K562 (cell line): Measurements from ENCODE around the gene PUDP. TPM values are rescaled to one million over a fixed set of nuclear protein-coding genes. Genes with fewer than 3 reads are reported as not detected.

ENCODE experiments used
- ATAC-seq: fragments of 200-7000 bp; cut with Tn5 transposase; 3 replicates; pipeline ENCODE4 v1.9.1; 2020; ENCODE audit warnings: moderate library complexity
- BruUV-seq: library from RNA; stranded (reverse); fragments of 400-500 nt; replicated peaks from 2 replicates; lab custom pipeline; 2021; lab: Mats Ljungman, UMichigan
- CTCF ChIA-PET: fragments of 300-600 bp; formaldehyde crosslinking; extraction: SDS; loops from one replicate; lab custom pipeline; 2021; ENCODE audit warnings: low intra/inter-chr PET ratio; lab: Yijun Ruan, JAX
- POLR2A ChIA-PET: fragments of 300-600, 350-650 bp; sonication (Branson Sonifier 250); formaldehyde crosslinking; extraction: SDS; loops from one replicate; lab custom pipeline; 2021; ENCODE audit warnings: antibody characterized with exemption, inconsistent platforms; lab: Yijun Ruan, JAX
- DNase-seq, 4 experiments: peaks; one replicate each; pipeline versions ENCODE4 v3.0.0 to v3.0.0-alpha.2; 2011 to 2018; ENCODE audit warnings: low spot score in 3 of 4, mixed read lengths in 3 of 4; ENCODE audit errors: extremely low read depth in 1 of 4
- FAIRE-seq: peaks from 2 replicates; lab custom pipeline; 2011; peaks lifted over from hg19 to GRCh38; lab: Jason Lieb, UNC
- H2AFZ ChIP-seq: 2 replicates; pipeline ENCODE4 v1.6.0; 2011; ENCODE audit warnings: low read depth, low read length, control low read depth, inconsistent platforms
- H3K27ac ChIP-seq: fragments of 200-600 bp; 3 replicates; pipeline ENCODE4 v1.8.0; 2011; ENCODE audit warnings: low read depth, mild to moderate bottlenecking, control low read depth, inconsistent platforms, low read length, moderate library complexity, mixed read lengths; ENCODE audit errors: extremely low read depth
- H3K27me3 ChIP-seq, 2 experiments: fragments of 300-600 bp in 1 of 2; 2 replicates in 1 of 2; 3 replicates in 1 of 2; pipeline versions ENCODE4 v1.6.0 to v1.8.0; 2011; ENCODE audit warnings: inconsistent platforms in 2 of 2, low read length in 2 of 2, mild to moderate bottlenecking in 1 of 2, mixed read lengths in 1 of 2, moderate library complexity in 1 of 2; ENCODE audit not compliant: control insufficient read depth in 2 of 2, insufficient read depth in 2 of 2
- H3K36me3 ChIP-seq: fragments of 300-600 bp; 3 replicates; pipeline ENCODE4 v1.8.0; 2011; ENCODE audit warnings: mild to moderate bottlenecking, low read length, inconsistent platforms; ENCODE audit not compliant: control insufficient read depth, insufficient read depth
- H3K4me1 ChIP-seq, 2 experiments: fragments of 200-600 bp in 1 of 2; replicated peaks in 1 of 2; 2 replicates in 1 of 2; 3 replicates in 1 of 2; pipeline versions ENCODE4 v1.5.1 to v1.8.0; 2011; ENCODE audit warnings: inconsistent platforms in 2 of 2, low read length in 2 of 2, mild to moderate bottlenecking in 1 of 2, mixed read lengths in 1 of 2, moderate library complexity in 1 of 2; ENCODE audit not compliant: control insufficient read depth in 2 of 2, insufficient read depth in 2 of 2
- H3K4me2 ChIP-seq: 2 replicates; pipeline ENCODE4 v1.6.1; 2011; ENCODE audit warnings: low read length, control low read depth, inconsistent platforms, mixed read lengths; ENCODE audit not compliant: insufficient read depth
- H3K4me3 ChIP-seq: fragments of 200-600 bp; sonication (generic), shearing (Covaris generic); 2 replicates; pipeline ENCODE4 v1.5.1; 2016; ENCODE audit warnings: control low read depth, inconsistent platforms
- H3K79me2 ChIP-seq: fragments of 200-600 bp; 3 replicates; pipeline ENCODE4 v1.8.0; 2011; ENCODE audit warnings: low read length, inconsistent platforms; ENCODE audit not compliant: control insufficient read depth, insufficient read depth
- H3K9ac ChIP-seq, 2 experiments: 2 replicates each; pipeline versions ENCODE4 v1.6.0 to v1.6.1; 2011; ENCODE audit warnings: low read depth in 2 of 2, low read length in 2 of 2, control low read depth in 1 of 2, inconsistent platforms in 1 of 2, mild to moderate bottlenecking in 1 of 2, mixed read lengths in 1 of 2; ENCODE audit not compliant: insufficient read depth in 1 of 2
- H3K9me1 ChIP-seq: one replicate; pipeline ENCODE4 v1.6.0; 2011; ENCODE audit warnings: inconsistent platforms, mild to moderate bottlenecking, low read length, moderate library complexity; ENCODE audit not compliant: control insufficient read depth, insufficient read depth
- H3K9me3 ChIP-seq: replicated peaks from 2 replicates; pipeline ENCODE4 v1.5.1; 2011; ENCODE audit warnings: low read depth, low read length, inconsistent platforms; ENCODE audit not compliant: control insufficient read depth, insufficient read depth
- H4K20me1 ChIP-seq: replicated peaks from 2 replicates; pipeline ENCODE4 v1.6.1; 2011; ENCODE audit warnings: low read length, inconsistent platforms, mixed read lengths; ENCODE audit not compliant: control insufficient read depth, insufficient read depth
- ARID4B ChIP-seq: sonication (generic); formaldehyde crosslinking; IDR thresholded peaks from 2 replicates; pipeline ENCODE4 v1.8.0; 2022; ENCODE audit warnings: mild to moderate bottlenecking, missing genetic modification reagents
- CREM ChIP-seq: IDR thresholded peaks from 2 replicates; pipeline ENCODE4 v1.6.1; 2014; ENCODE audit warnings: antibody characterized with exemption, low read depth
- HMG20A ChIP-seq: fragments of 450-650 bp; formaldehyde crosslinking; conservative IDR thresholded peaks from 2 replicates; pipeline ENCODE4 v1.4.0; 2020; ENCODE audit warnings: mild to moderate bottlenecking, mixed read lengths
- NRF1 ChIP-seq, 2 experiments: fragments of 450-650 bp; IDR thresholded peaks in 1 of 2; conservative IDR thresholded peaks in 1 of 2; 2 replicates each; pipeline ENCODE4 v1.6.1; 2014; ENCODE audit warnings: mild to moderate bottlenecking in 2 of 2
- ZFPM2 ChIP-seq: fragments of 250-450 bp; sonication (Bioruptor Pico); IDR thresholded peaks from 2 replicates; pipeline ENCODE4 v1.5.1; 2022; ENCODE audit warnings: mild to moderate bottlenecking
- WGBS: fragments of 100-300 bp; shearing (Covaris generic); methylation state at CpG from one replicate; pipeline ENCODE4 v1.1.6; 2016; ENCODE audit warnings: low coverage, mixed read lengths; ENCODE audit not compliant: insufficient coverage; ENCODE audit errors: missing lambda C conversion rate; 5-methylcytosine and 5-hydroxymethylcytosine counted together
- in situ Hi-C: fragments of 300-500 bp; cut with MboI; formaldehyde crosslinking; loops from 4 replicates; pipeline ENCODE4 v1.15.0; 2018; ENCODE audit warnings: inconsistent platforms, mixed read lengths
- intact Hi-C: fragments of 100-400 bp; cut with micrococcal nuclease; formaldehyde crosslinking; loops from 2 replicates; pipeline ENCODE4 v1.14.2; 2022
- polyA plus RNA-seq, 8 experiments: library from polyadenylated mRNA; depleted of rRNA in 4 of 8; stranded (reverse) in 5 of 8; unstranded in 3 of 8; fragments of >200 nt; fragmentation: Nextera tagmentation in 2 of 8; fragmentation: Illumina TruSeq in 1 of 8; extraction: Ambion mirVana in 2 of 8; extraction: Trizol in 1 of 8; gene quantifications; 2 replicates each; pipeline versions ENCODE4 v1.2.1 to v1.2.3, GENCODE V29; 2011 to 2014; ENCODE audit warnings: inconsistent platforms in 1 of 8, missing spikeins in 1 of 8
- total RNA-seq, 7 experiments: library from RNA; depleted of rRNA in 6 of 7; stranded (reverse); fragments of >200 nt in 6 of 7; fragmentation: Illumina TruSeq in 2 of 7; extraction: Trizol in 2 of 7; gene quantifications; 2 replicates each; pipeline versions ENCODE4 v1.2.1 to v1.2.3, GENCODE V29; 2011 to 2021; ENCODE audit warnings: low replicate concordance in 1 of 7

PUDP gene
- total and polyA plus RNA-seq, 9 of the 15 experiments (the other 6 are each of a cell fraction or from before 2014, with no cell fraction given) = 13.6 to 63.0 (median 29.2) TPM

GRCh38 chrX:7059214-7059838 lies 88.6 kb downstream of the PUDP start:
- ATAC-seq = no peak
- TF ChIP-seq CREM (no peak), ZFPM2 (CRISPR knock-in tag) (no peak), ARID4B (CRISPR knock-in tag) (no peak), NRF1 (conservative IDR thresholded peaks at IDR 0.05 in 1 of 2, IDR thresholded peaks at IDR 0.05 in 1 of 2) (no peak), HMG20A (no peak)
- TF ChIP-seq, all 486 proteins: peak for 0
- Histone ChIP-seq H3K36me3 (peaks cover 19% of the 10 kb centered on the region; the same call in 2 of the 3 replicates), H3K27me3 (no peaks in the 10 kb centered on the region), H2AFZ (no peak overlapping the region), H3K4me2 (no peak overlapping the region), H3K9ac (no peak overlapping the region), H3K4me1 (peaks cover 3 to 4% of the 10 kb centered on the region in 2 experiments; a peak in 3 of 5 replicates), H3K27ac (no peak overlapping the region), H3K79me2 (no peaks in the 10 kb centered on the region), H3K9me3 (no peaks in the 10 kb centered on the region), H4K20me1 (no peaks in the 10 kb centered on the region), H3K4me3 (no peak overlapping the region), H3K9me1 (no peaks in the 10 kb centered on the region)
- FAIRE-seq (no peak), DNase-seq (no peak)
- ChIA-PET CTCF (no interaction called here), POLR2A (no interaction called here)
- 91% methylated on average over 10 of the region's 12 CpGs for WGBS
- in situ Hi-C loops = no loop called here
- BruUV-seq = no TSS peak
- intact Hi-C loops = no loop called here
